GM19455 (cell line): ENCODE results near the gene RHEB.

ENCODE experiments used
- ATAC-seq: cut with Tn5 transposase; IDR thresholded peaks from one replicate; pipeline ENCODE4 v1.9.1; 2021; ENCODE audit not compliant: unreplicated experiment

RHEB gene

DNA sequence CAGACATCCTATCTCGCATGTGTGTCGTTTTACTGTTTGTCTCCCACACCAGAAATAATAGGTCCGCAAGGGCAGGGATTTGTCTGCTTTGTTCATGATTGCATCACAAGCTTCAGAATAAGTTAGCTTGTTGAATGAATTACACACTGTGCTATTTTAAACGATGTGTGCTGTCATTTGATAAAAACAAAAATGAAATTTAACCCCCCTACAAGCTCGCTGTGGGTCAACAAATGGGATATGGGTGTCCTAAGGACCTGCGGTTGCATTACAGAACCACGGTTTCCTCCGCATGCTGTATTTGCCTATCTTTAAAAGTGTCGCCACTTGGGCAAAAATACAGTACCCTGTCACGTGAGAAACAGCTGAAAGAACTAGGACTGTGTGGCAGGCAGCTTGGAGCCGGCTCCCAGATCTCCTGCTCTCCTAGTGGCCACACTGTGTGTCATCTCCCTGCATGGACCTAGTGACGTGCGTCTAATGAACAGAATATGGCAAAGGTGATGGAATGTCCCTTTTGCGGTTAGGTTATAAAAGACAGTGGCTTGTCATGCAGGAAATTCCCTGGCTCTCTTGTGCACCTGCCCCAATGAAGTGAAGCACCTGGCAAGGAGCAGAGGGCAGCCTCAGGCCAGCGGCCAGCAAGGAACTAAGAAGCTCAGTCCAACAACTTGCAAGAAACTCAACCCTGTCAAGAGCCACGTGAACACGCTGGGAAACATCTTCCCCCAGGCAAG lies 46.9 kb downstream of the RHEB start:
- no peak for ATAC-seq

DNA sequence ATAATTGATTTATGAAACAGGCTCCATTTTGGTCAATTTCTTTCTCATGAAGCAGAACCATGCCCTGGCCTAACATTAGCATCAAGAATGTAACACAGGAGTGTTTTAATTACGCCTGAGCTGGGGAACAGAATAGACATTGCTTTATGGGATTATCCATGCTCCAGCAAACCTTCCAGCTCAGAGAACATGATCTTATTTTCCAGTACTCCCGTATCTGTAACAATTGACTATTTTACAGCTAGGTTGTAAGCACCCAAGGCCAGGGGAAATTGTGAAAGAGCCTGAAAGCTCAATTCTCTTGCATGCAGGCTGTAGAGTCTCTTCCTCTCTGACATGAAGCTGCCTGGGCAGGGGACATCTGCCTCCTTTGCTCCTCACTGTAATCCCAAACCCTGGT lies 49.0 kb downstream of the RHEB start:
- ATAC-seq: no peak

DNA sequence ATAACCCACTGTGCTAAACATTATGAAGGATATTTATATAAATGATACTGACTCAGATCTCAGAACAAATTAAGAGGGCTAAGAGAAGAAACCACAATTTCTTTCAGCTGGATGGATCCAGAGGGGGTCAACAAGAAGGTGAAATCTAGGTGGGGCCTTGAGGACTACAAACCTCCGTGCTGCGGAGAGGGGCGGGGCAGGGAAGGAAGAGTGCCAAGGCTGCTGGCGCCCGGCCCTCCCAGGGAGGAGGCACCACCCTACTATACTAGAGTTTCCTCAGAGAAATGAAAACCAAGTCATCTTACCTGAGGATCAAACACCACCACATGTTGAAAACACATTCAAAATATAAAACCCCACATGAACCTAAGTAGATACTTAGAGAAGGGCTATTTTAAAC lies 50.4 kb downstream of the RHEB start:
- ATAC-seq: no peak

DNA sequence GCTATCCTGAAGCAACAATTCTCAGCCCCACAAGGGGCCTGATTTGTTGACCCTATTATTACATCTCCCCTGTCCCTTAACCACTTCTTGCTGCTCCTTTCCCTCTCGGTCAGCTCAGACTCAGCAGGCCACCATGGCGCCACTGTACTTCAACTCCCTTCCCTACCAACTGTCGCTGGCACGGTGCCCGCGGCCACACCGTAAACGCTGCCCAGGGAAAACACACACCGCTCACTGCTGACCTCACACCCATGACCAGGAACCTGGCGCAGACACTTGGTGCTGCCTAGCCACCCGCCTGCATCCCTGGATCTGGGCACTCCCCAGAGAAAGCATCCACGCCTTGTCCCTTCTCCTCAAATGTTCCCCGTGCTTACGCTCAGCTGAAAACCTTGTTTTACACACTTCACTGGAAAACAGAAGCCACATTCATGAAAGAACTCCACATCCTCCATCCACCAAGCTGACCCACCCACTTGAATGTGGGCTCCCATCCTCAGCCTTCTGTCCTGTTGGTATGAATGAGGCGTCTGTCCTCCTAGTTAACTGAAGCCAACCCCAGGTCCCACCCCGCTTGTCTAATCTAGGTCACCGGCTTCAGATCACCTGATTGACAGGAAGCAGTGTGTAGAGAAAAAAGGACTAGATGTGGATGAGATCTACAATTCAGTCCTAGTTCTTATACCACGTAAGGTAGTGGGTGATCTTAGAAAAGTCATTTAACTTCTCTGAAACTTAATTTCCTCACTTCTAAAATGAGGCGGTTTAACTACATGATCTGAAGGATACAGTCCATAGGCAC lies 51.3 kb downstream of the RHEB start:
- ATAC-seq: no peak

DNA sequence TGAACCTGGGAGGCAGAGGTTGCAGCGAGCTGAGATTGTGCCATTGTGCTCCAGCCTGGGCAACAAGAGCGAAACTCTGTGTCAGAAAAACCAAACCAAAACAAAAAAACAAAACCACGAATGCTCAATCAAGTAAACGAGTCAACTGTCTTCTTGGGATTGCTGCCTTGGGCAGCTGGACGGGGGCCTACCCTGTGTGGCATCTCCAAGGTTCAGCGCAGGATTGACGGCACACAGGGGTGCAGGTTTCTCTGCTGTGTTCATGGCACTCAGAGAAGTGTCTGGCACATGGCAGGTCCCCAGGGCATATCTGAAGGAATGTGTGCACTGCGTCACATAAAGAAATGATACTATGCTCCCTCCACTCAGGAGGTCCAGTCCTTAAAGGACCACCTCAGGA lies 54.5 kb downstream of the RHEB start:
- no peak for ATAC-seq

DNA sequence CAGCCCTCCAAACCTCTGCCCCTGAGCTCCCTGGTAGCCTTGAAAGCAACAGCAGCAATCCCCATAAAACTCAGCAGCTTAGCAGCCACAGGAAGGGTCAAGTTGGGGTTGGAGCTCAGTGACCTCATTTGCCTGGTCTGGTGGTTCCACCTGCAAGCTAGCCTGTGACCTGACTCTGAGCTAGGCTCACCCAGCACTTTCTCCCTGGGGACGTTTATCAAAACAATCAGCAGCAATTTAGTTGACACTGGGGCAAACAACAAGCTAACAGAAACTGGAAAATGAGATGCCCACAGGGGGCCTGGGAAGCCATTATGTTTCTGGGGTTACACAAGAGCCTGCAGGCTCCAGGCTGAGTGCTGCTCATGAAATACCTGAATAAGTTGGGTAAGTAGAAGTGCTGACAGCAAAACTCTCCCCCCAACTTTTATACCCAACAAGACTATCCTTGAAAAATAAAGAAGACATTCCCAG lies 57.4 kb downstream of the RHEB start:
- ATAC-seq: no peak

DNA sequence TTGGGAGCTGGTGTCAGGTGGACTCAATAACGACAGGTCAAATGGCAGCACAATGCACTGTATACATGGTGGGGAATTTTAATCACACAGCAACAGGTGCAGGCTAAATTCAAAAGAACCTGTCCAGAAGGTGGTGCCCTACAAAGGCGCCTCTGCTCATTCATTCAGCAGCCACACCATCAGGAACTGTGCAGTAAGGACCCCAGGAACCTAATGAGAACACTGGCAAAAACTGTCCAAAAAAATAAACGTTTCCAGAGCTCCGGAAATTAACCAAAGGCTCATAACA lies 57.8 kb downstream of the RHEB start:
- ATAC-seq: no peak

DNA sequence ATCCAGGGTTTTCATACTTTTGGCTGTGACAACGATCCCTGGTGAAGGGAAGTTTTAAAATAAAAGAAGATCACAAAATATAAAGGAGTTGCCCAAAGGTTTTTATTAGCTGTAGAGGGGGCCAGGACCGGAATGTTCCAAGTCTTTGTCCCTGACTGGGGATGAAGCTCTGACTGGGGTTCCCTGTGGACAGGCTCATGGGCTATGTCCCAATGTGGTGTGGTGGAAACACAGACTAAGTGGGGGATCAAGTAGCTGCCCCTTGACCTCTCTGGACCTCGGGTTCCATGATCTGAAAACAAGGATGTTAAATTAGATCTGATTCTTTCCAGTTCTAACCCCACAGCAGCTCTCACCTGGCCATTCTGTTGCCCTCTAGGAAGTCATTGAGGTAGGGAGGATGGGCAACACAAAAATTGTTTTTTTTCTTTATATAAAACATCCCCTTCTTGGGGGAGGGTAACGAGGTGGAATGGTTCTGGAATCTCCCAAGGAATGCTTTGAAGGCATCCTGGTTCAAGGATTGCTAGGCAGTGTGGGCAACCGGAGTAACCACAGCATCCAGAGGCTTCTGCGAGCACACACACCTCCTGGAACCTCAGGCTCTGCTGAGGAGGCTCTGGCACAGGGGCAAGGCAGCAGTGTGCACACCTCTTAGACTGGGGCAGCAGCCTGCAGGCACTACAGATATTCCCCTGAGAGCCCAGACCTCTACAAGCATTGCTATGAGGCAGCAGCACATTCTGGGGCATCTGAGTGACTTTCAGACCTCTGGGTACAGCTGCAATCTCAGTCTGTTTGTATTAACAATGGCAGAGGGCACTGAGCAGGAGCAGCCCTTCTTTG lies 58.4 kb downstream of the RHEB start:
- no peak for ATAC-seq

DNA sequence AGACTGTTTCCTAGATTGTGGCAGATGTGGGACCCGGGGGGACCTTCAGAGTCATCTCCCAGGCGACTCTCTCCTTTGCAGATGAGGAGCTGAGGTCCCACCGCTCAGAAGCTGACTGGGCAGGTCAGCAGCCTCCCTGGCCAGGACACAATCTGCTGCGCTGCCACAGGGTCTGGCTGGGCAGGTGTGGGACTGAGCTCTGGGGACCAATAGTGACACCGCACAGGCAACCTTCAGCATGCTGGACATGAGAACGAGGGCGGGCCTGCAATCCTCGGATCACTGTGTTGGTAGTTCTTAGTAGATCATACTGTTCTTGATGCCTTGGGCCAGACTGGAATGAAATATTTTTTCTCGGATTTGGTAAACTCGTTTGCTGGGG lies 59.2 kb downstream of the RHEB start:
- no peak for ATAC-seq

DNA sequence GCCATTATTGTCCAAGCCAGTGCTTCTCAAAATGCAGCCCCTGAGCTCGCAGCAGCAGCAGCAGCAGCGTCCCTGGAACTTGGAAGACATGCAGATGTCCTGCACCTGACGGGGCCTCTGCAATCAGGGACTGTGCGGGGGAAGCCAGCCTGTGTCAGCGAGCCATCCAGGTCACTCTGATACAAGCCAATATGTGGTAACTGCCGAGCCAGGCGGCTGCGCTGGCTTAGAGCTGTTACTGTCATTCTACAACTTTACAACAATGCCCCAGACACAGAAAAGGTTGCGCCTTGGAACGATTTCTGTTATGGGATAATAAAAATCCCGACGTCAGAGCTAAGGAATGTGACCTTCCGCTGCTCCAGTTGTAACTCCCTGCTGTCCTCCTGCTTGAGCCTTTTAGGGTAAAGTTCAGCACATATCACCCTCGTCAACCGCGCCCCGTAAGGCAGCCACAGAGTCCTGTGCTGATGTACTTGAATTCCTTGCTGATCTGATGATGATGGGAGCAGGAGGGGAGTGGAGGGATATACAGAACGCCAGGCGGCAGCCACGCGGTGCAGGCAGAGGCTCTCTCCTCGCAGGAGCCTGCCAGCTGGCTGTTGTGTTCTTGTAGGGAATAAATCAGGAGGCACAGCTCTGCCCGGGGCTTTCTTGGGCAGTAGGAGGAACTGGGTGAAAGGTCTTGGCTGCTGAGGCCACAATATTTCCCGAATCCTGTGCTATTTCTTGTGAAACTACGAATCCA lies 59.8 kb downstream of the RHEB start:
- ATAC-seq: no peak

DNA sequence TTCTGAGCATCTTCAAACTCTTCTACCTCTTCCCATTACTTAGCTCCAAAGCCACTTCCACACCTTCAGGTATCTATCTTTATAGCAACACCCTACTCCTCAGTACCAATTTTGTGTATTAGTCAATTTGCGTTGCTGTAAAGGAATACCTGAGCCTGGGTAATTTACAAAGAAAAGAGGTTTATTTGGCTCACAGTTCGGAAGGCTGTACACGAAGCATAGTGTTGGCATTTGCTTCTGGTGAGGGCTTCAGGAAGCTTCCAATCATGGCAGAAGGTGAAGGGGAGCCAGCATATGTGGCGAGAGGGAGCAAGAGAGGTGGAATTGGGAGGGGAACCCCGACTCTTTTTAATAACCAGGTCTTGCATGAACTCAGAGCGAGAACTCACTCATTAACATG lies 62.2 kb downstream of the RHEB start:
- ATAC-seq: no peak

DNA sequence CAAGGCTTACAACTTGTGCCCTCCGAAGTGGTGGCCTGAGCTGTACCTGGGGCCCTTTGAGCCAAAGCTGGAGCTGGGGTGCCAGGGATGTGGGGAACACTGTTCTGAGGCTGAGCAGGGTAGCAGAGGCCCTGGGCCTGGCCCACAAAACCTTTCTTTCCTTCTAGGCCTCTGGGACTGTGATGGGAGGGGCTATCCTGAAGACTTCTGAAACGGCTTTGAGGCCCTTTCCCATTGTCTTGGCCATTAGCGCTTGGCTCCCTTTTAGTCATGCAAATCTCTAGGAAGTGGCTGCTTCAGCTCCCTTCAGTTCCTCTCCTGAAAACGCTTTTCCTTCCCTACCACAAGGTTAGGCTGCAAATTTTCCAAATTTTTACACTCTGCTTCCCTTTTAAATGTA lies 62.9 kb downstream of the RHEB start:
- no peak for ATAC-seq

DNA sequence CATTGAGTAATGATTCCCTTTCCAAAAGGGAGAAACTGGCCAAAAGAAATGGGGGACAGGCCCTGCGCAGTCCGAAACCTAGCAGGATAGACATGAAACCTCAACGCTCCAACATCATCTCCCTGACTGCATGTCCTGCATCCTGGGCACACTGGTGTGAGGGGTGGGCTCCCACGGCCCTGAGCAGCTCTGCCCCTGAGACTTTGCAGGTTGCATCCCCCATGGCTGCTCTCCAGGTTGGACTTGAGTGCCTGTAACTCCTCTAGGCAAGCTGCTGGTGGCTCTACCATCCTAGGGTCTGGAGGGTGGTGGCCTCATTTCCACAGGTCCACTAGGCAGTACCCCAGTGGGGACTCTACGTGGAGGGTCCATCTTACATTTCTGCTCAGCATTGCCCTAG lies 63.4 kb downstream of the RHEB start:
- no peak for ATAC-seq

DNA sequence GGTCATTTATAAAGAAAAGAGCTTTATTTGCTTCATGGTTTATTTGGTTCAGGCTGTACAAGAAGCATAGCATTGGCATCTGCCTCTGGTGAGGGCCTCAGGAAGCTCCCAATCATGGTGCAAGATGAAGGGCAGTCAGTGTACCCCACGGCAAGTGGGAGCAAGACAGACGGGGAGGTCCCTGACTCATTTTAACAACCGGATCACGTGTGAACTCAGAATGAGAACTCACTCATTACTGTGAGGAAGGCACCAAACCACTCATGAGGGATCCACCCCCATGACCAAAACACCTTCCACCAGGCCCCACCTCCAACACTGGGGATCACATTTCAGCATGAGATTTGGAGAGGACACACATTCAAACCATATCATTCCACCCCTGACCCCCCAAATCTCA lies 64.0 kb downstream of the RHEB start:
- ATAC-seq: no peak

DNA sequence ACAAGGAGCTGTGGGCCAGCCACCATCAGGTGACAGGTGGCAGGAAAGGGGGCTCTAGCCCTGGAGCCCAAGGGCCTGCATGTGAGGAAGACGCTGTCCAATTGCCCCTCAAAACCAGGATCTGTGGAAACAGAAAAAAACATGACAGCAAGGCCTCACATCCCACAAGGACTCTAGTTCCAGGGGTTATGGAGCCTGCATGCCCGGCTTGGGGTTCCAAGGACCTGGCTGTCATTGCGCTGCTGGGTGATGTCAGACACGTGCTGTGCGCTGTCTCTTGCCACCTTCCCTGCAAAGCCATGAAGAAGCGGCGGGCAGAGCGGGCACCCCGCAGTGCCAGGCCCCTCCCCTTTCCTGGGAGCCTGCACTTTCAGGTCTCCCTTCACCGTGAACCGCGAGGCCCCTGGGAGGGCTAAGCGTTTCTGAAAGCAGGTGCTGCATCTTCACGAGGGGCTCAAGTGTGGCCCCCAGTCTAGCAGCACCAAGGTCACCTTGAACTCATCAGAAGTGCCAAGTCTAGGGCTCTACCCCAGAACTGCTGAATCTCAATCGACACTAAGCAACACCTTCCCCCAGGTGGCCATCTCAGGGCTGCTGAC lies 64.7 kb downstream of the RHEB start:
- no peak for ATAC-seq

DNA sequence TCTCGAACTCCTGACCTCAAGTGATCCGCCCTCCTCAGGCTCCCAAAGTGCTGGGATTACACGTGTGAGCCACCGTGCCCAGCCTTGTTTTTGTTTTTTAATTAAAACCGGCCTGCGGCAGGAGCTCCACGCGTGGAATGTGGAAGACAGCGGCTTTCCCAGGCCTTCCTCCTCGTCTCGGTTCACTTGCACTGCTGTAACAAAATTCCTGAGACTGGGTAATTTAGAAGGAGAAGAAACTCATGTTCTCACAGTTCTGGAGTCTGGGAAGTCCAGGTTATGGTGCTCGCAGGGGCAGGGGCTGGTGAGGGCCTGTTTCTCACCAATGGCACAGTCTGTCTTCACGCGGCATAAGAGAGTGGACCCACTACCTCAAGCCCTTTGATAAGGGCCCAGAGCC lies 65.4 kb downstream of the RHEB start:
- no peak for ATAC-seq

DNA sequence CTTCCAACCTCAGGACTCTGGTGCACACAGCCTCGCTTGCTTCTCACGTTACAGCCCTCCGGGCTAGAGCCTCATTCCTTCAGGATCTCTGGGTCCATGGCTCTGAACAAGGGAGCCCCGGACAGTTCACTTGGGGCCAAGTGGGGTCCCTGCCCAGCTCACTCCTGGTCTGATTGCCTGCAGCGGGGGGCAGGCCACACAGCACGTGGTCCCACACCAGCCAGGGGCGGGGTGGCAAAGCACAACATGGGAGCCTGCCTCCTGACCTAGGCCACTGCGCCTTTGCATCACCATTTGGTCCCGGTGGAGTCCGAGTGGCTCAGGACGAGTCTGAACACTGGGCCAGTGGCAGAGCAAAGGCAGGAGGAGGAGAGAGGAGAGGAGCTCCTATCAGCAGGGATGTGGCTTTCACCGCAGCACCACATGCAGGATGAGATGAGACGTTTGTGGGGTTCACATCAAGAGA lies 66.3 kb downstream of the RHEB start:
- ATAC-seq: no peak

DNA sequence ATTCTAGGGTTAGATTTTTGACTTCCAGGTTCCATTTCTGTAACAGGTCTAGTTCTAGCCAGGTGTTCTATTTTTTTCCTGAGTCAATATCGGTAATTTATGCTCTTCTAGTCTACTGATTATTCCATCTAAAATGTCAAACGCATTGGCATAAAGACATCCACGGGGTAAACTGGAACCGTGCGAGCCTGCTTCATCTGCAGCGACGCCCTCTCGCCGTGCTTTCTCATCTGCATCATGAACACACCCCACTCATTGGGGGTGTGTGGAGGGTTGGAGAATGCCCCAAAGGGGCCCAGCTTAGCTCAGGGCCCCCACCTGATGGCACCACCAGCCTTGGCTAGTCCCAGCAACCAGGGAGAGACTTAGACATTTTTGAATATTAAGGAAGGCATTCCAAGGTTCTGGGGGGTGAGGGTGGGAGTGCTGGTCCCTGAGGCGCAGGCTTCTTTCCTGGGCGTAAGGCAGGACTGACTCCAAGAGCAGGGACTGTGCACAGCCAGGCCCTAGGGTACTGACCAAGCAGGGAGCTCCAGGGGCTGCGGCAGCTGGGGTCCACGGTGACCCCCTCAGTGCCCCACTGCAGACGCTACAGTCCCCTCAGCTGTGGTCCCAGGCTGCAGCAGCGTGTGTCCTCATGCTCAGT lies 66.9 kb downstream of the RHEB start:
- no peak for ATAC-seq

DNA sequence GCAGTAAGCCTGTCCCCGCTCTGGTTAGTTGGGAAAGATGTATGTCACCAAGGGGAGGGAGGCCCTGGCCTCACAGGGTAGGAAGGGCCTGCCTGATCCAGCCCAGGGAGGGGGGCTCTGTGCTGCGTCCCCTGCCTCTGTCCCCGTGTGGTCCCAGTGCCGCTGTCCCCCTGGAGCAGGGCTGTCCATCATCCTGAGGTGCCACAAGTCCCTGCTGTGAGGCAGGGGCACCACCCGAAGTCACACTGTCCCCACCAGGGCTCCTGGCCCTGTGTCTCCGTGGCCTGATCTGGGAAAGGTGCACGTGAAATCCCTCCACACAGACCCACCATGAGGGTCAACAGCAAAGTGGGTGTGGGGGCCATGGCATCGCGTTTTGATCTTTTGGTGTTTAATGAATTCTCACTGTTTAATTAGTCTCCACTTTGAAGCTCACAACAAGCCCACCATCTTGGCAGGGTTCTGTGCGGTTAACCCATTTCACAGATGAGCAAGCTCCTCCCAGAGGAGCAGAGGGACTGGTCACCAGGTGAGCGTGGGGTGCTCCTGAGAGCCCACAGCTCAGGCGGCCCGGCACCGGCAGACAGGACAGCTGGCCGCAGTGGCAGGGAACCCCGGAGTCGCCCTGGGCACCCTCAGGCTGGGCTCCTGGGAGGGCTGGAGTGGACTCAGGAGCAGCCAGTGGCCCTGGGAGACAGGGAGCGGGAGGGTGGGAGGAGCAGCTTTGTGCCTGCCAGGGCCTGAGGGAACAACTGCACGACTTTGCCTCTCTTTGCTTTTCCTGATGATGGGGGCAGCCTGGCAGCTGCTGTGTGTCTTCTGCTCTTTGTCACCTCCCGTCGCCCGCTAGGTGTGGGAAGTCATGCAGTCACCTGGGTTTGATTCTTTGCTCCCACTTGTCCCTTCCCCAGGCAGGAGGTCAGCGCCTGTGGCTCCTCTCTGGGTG lies 67.8 kb downstream of the RHEB start:
- ATAC-seq: no peak
